Measurements from ENCODE around the gene GPA33.

The GPA33 gene, protein sequence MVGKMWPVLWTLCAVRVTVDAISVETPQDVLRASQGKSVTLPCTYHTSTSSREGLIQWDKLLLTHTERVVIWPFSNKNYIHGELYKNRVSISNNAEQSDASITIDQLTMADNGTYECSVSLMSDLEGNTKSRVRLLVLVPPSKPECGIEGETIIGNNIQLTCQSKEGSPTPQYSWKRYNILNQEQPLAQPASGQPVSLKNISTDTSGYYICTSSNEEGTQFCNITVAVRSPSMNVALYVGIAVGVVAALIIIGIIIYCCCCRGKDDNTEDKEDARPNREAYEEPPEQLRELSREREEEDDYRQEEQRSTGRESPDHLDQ

DNA sequence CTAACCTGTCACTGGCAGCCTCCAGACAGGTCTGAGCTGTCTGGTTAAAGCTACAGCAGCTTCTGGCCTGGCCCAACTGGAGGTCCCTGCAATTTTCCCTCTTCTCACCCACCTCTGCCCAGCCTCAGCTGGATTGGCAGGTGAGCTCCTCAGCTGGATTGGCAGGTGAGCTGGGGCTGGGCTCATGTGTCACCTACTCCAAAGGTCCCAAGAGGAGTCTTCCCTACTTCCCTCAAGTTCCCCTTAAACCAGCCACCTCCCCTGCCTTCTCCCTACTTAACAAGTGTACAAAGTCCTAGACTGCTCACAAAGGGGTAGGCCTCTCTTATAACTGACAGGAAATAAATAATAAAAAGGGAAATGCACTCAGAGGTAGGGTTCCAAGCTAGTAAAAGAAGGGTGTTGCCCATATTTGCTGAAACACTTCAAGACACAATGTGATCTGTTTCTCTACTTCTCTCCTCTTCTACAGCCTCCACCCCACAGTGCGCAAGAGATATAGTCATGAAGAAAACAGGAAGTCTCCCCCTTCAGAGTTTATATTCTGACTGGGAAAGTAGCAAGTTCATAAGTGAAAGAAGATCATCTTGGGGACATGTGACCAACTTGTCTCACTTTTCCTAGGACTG, at the start of gene GPA33:
Gene GPA33 (minus strand): TSS at position 64 of the 629 bp plus-strand sequence. CDS start 90 bp downstream, outside the sequence.
- no peak for DNase-seq

DNA sequence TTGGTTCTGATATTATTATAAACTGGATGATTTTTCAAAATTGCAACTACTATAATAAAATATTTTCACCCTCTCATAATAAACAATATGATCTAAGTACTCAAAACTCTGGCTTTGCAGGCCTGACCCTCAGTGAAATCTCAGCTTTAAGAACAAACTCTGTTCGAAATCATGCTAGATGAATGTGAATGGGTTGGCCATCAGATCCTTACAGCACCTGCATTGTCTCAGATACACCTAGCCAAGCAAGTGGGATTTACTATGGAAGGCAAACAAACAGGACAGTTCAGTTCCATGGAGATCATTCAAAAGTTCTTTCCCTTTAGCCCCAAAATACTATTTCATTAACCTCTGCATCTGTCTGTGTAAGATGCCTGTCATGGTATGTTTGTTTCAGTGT, 48.5 kb upstream of the GPA33 start:
- no peak for DNase-seq

DNA sequence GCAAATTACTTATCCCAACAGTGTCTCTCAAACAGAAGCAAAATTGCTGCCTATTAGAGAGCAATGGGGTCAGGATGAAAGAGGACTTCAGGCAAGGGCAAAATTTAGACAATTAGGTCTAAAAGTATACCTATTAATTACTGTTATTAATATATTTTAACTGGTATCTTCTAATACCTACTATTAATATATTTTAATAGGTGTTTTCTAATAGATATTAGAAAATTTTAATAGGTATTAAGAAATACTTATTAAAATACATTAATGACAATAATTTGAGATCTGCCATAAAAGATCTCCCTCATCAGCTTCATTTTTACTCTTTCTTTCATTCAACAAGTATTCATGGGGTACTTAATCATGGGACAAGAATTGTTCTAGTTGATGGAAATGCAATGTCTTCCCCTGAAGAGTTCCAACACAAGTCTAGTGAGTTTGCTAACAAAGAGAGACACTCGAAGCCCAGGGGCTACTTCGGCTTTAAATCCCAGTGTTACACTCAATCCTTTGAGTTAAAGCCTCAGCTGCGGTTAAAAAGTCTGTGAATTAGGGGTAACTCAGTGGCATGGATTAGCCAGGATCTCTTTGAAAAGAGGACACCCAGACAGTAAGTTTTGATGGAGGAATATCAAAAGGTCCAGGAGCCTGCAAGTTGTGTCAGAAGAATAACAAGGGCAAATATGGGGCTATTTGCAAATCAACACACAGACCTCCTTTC, 47.8 kb upstream of the GPA33 start:
- DNase-seq = no peak

DNA sequence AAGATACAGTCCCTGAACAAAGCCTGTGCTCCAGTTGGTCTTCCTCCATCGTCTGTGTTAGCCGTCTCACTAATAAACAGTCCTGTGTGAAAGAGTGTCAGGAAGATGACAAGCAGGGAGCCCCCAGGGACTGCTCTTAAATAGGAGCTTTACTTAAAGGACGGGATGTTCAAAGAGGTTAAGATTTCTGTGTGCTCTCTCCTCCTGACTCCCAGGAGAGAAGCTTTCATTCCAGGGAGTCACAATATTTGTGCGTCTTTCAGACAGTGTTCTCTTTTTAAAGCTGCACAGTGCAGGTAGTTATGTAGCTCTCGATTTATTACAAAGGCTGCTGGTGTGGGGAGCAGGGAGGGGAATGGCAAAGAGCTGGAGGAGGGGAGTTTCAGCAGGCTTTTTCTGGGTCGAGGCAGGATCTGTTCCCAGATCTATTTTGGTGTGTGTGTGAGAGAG, 47.2 kb upstream of the GPA33 start:
- no peak for DNase-seq

DNA sequence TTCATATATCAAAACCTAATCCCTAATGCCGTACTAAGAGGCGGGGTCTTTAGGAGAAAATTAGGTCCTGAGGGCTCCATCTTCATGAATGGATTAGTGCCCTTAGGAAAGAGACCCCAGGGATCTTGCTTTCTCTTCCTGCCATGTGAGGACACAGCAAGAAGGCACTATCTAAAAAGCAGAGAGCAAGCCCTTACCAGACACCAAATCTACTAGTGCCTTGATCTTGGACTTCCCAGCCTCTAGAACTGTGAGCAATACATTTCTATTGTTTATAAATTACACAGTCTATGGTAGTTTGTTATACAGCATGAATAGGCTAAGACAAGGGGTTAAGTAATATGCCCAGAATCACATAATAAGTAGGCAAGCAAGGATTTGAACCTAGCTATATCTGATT, 46.6 kb upstream of the GPA33 start:
- no peak for DNase-seq

DNA sequence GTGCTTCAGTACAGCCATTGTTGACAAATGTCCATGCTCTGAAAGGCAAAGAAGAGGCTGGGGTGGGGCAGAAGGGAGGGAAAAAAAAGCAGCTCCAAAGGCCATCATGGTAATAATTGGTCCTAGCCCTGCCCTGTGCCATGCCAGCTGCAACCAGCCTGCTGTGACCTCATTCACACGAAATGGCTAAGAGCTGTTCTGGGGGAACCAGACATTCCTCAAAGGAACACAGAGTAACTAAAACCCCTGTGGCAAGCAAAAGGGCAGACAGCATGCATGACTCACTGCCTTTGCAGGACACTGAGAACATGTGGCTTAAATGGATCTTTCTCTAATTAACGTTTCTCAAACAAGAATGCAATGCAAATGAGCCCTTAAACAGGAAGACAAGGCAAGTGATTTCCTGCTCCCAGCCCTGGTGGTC, 46.0 kb upstream of the GPA33 start:
- no peak for DNase-seq

DNA sequence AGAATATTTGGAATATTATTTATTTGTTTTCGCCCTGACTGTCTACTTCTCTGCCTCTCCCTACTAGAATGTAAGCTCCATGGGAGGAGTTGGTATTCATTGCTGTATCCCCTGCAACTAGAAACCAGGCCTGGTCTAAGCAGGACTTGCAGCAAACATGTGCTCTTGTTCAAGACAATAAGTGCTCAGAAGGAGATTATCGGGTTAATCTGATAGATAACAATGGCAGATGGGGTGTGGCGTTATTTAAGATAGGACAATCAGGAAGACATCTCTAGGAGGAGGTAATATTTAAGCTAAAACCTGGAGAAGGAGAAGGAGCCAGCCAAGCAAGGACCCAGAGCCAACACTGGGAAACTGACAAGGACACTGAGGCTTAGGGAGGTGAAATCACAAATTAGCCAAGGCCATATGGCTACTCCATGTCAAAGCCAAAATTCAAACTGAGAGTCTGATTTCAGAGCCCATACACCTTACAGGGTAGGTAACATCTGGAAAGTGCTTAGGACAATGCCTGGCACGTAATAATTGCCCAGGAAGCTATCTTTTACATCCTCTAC, 45.2 kb upstream of the GPA33 start:
- DNase-seq = no peak

DNA sequence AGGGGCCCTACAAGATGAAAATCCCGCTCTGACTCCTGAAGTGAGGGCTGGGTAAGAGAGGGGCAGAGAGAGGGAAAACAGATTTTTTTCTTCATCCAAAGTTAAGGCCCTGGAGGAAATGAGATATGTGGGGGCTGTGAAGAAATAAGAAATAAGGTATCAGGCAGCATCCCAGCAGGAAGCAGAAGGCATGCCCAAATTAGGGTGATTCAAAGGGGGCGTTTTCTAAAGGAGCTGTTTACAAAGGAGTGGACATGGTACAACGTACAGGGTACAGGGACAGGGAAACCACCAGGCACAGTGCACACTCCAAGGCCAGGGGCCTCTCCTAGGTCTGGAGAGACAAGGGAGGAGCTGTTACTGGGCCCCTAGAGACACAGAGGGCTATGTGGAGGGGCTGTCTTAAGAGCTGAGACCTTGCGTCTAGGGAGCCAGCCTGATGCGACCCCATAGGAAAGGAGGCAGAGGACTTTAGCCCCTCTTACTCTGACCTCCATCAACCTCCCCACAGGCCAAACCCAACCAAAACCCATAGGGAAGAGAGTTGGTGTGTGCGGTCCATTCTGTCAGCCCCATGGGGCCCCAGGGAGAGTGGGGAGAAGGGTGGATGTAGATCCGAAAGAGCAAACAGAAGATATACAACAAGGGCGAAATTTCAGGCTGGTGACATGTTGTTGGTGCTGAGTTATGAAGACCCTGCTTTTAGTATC, 42.3 kb upstream of the GPA33 start:
- no peak for DNase-seq

DNA sequence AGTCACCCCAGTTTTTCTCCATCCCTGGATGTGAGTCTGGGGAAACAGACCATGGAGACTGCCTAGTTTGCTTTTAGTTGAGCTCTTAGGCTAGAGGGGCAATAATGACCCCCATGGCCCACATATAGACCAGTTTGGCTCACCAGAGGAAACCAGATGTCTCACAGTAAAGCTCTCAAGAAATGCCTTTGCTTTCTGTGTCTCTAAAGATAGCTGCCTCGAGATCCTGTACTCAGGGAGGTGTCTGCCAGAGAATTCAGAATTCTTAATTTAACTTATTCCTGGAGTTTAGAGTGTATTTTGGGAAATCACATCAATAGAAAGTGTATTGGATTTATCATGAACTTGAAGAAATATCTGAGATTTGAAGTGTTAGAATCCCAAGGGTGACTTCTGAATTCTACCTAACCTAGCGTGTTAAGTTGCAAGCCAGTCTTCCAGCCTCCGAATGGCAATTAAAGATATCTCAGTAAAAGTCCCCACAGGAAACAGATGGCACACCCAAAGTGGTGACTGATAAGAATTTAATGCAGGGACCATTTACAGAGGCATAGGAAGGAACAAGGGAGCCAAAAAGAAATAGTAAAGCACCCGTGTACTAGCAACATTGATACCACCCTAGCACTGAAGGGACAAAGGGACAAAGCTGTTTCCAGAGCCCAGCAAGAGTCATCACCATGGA, 40.8 kb upstream of the GPA33 start:
- no peak for DNase-seq

DNA sequence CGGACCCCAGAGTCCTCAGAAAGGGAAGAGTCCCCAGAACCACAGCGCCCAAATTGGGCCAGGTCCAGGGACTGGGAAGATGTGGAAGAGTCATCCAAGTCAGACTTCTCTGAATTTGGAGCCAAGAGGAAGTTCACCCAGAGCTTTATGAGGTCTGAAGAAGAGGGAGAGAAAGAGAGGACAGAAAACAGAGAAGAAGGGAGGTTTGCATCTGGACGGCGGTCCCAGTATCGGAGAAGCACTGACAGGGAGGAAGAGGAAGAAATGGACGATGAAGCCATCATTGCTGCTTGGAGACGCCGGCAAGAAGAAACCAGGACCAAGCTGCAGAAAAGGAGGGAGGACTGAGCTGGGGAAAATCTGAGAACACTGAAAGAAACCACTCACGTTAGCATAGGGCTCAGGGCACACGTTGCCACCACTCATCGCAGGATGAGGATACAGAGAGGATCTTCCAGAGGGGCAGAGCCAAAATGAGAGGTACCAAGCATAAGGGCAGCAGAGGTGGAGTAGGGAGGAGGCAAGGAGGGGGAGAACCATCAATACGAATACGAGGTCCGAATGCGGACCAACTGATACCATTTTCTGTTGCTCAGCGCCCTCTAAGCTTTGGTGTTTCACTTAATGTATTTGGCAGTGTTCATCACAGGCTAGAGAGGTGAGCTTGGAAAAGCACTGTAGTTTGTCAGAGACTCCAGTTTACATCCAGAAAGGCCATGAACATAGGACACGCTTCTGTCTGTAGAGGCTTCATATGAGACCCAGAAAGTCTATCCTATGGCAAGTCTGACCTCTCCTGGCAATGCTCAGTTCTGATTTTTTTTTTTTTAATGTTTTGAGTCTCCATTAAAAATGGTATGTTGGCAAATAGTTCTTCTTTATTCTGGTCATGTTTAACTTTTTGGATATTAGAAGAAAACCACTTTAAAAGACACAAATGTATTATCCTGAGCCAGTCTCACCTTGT, 38.4 kb upstream of the GPA33 start:
- DNase-seq = peak; percentile 6

DNA sequence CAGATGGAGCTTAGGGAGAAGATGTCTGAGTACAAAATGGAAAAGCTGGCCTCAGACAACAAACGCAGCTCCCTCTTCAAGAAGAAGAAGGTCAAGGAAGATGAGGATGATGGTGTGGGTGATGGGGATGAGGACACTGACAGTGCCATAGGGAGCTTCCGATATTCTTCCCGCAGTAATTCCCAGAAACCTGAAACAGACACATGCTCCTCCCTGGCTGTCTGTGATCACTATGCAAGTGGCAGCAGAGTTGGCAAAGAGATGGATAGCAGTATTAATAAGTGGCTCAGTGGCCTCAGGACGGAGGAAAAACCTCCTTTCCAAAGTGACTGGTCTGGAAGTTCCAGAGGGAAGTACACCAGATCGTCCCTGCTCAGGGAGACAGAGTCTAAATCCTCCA, 37.5 kb upstream of the GPA33 start:
- no peak for DNase-seq

DNA sequence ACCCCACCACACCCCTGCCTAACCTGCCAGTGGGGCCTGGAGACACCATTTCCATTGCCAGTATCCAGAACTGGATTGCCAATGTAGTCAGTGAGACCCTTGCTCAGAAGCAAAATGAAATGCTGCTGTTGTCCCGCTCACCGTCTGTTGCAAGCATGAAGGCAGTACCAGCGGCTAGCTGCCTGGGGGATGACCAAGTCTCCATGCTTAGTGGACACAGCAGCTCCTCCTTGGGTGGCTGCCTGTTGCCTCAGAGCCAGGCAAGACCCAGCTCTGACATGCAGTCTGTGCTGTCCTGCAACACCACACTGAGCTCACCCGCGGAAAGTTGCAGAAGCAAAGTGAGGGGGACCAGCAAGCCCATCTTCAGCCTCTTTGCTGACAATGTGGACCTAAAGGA, 37.1 kb upstream of the GPA33 start:
- no peak for DNase-seq

DNA sequence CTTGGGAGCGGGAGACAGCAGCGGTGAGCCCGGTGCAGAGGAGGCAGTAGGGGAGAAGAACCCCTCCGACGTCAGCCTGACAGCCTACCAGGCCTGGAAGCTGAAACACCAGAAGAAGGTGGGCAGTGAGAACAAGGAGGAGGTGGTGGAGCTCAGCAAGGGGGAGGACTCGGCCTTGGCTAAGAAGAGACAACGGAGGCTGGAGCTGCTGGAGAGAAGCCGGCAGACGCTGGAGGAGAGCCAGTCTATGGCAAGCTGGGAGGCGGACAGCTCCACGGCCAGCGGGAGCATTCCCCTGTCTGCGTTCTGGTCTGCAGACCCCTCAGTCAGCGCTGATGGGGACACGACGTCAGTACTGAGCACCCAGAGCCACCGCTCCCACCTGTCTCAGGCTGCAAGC, 36.6 kb upstream of the GPA33 start:
- no peak for DNase-seq

DNA sequence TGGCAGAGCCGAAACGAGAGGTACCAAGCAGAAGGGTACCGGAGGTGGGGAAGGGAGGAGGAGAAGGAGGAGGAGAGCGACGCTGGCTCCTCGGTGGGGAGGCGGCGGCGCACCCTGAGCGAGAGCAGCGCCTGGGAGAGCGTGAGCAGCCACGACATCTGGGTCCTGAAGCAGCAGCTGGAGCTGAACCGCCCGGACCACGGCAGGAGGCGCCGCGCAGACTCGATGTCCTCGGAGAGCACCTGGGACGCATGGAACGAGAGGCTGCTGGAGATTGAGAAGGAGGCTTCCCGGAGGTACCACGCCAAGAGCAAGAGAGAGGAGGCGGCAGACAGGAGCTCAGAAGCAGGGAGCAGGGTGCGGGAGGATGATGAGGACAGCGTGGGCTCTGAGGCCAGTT, 36.1 kb upstream of the GPA33 start:
- DNase-seq = no peak

DNA sequence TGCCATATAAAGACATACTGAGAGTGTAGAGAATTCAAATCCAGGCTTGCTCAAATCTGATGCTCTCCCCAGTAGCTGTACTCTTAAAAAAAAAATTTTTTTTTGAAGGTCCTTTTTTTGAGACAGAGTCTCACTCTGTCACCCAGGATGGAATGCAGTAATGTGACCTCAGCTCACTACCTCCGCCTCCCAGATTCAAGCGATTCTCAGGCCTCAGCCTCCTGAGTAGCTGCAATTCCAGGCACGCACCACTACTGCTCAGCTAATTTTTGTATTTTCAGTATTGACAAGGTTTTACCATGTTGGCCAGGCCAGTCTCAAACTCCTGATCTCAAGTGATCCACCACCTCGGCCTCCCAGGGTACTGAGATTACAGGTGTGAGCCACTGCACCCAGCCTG, 32.4 kb upstream of the GPA33 start:
- no peak for DNase-seq

DNA sequence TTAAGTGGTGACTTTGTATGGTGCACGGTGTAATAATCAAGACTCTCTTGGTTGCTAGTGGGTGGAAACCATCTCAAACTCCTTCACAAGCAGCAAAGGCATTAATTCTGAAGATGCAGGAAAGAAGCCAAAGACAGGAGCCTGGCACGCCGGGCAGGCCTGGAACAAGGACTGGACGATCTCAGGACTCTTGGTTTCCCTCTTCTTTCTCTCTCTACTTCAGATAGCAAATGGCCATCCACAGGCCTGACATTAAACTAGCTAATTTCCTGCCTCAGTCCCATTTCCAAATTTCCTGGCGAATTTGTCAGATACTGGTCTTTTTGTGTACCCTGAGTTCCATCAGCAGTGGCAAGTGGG, 31.9 kb upstream of the GPA33 start:
- DNase-seq = no peak

DNA sequence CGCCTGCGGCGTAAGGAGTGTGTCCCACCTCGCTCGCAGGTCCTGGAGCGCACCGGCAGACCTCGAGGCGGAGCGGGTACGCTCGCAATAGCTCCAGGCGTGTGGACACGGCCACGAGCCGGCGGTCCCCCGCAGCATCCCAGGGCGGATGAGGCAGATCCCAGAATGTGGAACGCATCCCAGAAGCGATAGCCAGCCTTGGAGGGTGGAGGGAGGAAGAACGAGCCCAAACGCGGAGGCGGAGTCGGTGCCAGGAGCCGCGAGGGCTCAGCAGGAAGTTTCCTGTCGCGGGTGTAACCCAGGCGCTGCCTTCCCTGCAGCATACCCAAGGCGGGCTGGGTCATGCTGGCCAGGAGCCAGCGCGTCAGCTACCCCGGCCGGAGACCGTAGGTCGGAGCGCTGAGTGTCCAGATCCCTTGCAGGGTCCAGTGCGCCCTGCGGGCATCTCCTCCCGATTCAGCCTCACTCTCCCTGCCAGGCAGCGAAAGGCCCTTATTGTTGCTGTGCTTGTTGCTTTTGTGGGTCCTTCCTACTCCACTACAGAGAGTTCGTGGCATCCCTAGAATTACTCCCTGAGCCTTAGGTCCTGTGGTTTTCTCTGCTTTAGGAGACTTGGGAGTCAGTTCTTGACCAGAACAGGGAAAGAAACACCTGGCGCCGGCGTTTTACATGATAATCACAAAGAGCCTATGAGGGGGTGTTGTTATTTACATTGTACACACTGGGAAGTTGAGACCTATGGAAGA, 31.4 kb upstream of the GPA33 start:
- no peak for DNase-seq

DNA sequence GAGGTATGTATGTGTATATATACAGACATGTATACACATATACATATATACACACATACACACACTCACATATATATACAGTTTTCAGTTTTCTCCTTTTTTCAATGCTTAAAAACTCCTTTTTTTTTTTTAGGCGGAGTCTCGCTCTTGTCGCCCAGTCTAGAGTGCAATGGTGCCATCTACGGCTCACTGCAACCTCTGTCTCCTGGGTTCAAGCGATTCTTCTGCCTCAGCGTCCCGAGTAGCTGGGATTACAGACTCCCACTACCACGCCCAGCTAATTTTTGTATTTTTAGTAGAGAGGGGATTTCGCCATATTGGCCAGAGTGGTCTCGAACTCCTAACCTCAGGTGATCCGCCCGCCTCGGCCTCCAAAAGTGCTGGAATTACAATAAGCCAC, 30.7 kb upstream of the GPA33 start:
- no peak for DNase-seq

DNA sequence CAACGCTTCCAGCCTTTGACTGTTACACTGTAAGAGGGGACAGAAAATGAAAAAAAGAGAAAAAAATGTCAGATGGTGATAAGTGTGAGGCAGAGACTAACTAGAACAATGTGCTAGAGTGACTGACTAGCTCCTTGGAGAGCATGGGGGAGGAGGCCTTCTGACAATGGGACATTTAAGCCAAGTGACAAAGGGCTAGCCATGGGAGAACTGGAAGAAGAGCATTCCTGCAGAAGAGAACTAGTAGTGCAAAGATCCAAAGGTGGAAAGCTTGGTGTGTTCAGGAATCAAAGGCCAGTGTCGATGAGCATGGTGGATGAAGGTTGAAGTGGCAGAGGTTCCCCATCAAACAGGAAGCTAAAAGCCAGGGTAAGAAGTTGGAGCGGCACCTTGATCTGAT, 29.5 kb upstream of the GPA33 start:
- DNase-seq = no peak

DNA sequence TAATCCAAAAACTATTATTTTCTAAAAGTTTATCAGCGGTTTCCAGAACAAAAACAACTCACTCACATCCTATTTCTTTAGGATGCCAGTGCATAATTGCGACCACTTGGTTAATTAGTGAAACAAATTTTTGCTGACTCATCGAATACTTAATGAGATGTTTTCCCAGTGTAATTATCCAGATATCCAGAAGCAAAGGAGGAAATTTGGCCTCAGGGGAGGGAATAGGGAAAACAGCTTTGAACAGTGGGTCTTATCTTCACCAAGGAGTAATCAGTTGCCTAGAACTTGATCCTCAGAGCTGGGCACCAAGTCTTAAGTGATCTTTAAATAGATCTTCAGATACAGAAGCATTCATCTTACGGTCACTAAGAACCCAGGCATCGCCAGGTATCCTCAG, 28.0 kb upstream of the GPA33 start:
- DNase-seq = no peak

DNA sequence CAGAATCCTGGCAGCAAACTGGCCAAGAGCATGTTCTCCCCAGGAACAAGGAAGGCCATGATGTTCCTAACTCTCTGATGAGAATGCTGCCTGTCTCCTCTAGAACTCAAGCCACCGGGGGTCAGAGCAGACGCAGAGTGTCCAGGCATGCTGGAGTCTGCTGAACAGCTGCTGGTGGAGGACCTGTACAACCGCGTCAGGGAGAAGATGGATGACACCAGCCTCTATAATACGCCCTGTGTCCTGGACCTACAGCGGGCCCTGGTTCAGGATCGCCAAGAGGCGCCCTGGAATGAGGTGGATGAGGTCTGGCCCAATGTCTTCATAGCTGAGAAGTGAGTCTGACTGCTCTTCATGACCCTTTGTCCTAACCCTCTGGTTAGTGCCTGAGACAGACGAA, 27.0 kb upstream of the GPA33 start:
- DNase-seq = no peak
